Stomach (tissue), 4 donors: ENCODE results near the gene PDE9A.

Experiments used
- EP300 ChIP-seq: sonication (generic); formaldehyde crosslinking; IDR thresholded peaks from one replicate; pipeline ENCODE4 v1.6.1; 2017; ENCODE audit warnings: antibody characterized with exemption
- POLR2A ChIP-seq, 4 donors: fragments of 450-650 bp; IDR thresholded peaks; one replicate each; pipeline ENCODE4 v1.6.1; 2016; ENCODE audit warnings: antibody characterized with exemption in 4 of 4, control low read depth in 2 of 4, mild to moderate bottlenecking in 1 of 4, moderate library complexity in 1 of 4
- POLR2AphosphoS5 ChIP-seq, 3 donors: sonication (generic); formaldehyde crosslinking; IDR thresholded peaks; one replicate each; pipeline ENCODE4 v1.6.1; 2016; ENCODE audit warnings: antibody characterized with exemption in 3 of 3
- TF ChIP-seq, protein P1 (sequence below), 7 experiments: fragments of 450-650 bp in 4 of 7; fragments of 200-600 bp in 3 of 7; sonication (generic) in 3 of 7; IDR thresholded peaks; one replicate each; pipeline ENCODE4 v1.5.1; 2016 to 2019; ENCODE audit warnings: antibody characterized with exemption in 7 of 7, control low read depth in 2 of 7, mild to moderate bottlenecking in 1 of 7

DNA sequence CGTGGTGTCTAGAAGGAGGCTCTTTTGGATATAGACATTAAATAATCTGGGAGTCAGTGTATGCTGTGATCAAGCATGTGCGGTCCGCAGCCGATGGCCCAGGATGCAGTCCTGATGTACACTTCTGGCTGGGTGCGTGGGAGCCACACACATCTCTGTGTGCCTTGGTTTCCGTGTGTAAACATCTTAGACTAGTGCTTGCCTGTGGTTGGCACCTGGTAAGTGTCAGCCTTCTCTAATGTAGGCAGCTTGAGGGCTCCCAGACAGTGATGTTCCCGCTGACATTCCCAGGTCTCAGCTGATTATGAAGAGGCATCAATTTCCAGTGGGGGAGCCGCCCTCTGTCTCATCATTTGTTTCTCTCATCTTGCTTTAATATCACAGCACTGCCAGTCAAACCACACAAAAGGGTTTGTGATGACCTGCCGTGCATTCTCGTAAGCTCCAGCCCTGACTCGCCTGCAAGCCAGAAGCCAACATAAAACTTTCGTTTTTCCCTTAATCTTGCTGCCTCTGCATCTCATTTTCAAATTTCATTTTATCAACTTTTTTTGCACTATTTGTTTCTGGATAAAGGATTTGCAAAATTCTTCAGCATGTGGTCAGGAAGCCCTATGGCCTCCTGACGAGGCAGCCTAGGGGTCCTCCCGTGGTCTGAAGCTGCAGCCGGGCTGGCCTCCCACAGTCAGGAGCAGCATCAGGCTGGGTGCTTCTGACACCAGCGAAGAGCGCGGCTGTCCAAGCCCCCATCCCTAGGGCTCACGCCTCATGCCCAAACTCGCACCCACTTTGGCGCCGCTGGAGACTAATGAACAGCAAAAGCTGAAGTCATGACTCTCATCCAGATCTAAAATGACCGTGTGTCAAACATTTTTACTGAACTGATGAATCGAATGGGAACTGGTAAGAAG lies 28.1 kb downstream of the PDE9A start:
- TF ChIP-seq, protein P1, sequence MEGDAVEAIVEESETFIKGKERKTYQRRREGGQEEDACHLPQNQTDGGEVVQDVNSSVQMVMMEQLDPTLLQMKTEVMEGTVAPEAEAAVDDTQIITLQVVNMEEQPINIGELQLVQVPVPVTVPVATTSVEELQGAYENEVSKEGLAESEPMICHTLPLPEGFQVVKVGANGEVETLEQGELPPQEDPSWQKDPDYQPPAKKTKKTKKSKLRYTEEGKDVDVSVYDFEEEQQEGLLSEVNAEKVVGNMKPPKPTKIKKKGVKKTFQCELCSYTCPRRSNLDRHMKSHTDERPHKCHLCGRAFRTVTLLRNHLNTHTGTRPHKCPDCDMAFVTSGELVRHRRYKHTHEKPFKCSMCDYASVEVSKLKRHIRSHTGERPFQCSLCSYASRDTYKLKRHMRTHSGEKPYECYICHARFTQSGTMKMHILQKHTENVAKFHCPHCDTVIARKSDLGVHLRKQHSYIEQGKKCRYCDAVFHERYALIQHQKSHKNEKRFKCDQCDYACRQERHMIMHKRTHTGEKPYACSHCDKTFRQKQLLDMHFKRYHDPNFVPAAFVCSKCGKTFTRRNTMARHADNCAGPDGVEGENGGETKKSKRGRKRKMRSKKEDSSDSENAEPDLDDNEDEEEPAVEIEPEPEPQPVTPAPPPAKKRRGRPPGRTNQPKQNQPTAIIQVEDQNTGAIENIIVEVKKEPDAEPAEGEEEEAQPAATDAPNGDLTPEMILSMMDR (IDR thresholded peaks at IDR 0.05), result no peak
- TF ChIP-seq POLR2A (IDR thresholded peaks at IDR 0.05) (no peak), POLR2AphosphoS5 (IDR thresholded peaks at IDR 0.05) (no peak), EP300 (no peak)
